A549 (cell line): ENCODE measurements around the gene RAI14. TPM values are rescaled to one million over a fixed set of nuclear protein-coding genes. Genes with fewer than 3 reads are reported as not detected.

Source experiments
- ATAC-seq, 2 experiments: fragments of 200-7000 bp in 1 of 2; fragments of >200 bp in 1 of 2; cut with Nextera tagmentation in 1 of 2; cut with Tn5 transposase in 1 of 2; 3 replicates each; pipeline versions ENCODE4 v1.8.0 to v1.9.1; 2018 to 2020; ENCODE audit warnings: mild to moderate bottlenecking in 1 of 2, moderate library complexity in 1 of 2
- CTCF ChIA-PET: fragments of 300-600 bp; sonication (Branson Sonifier 250); formaldehyde crosslinking; extraction: SDS; loops from one replicate; lab custom pipeline; 2021; ENCODE audit warnings: antibody characterized with exemption, inconsistent platforms; lab: Yijun Ruan, JAX
- POLR2A ChIA-PET: fragments of 350-600 bp; formaldehyde crosslinking; extraction: SDS; loops from one replicate; lab custom pipeline; 2021; ENCODE audit warnings: antibody characterized with exemption, inconsistent platforms; lab: Yijun Ruan, JAX
- DNase-seq, 2 experiments: peaks; one replicate each; pipeline versions ENCODE4 v3.0.0 to v3.0.0-alpha.2; 2011 to 2016; ENCODE audit warnings: low read depth in 1 of 2, low spot score in 1 of 2
- FAIRE-seq: peaks from 2 replicates; lab custom pipeline; 2011; peaks lifted over from hg19 to GRCh38; lab: Jason Lieb, UNC
- H3K27ac ChIP-seq, 2 experiments: fragments of >200 bp; sonication (Bioruptor Twin); formaldehyde crosslinking; 3 replicates each; pipeline ENCODE4 v1.5.1; 2016 to 2017
- H3K4me1 ChIP-seq: fragments of >200 bp; sonication (Bioruptor Twin); formaldehyde crosslinking; 3 replicates; pipeline ENCODE4 v1.6.1; 2016
- H3K4me2 ChIP-seq: fragments of >200 bp; sonication (Bioruptor Twin); formaldehyde crosslinking; 3 replicates; pipeline ENCODE4 v1.6.1; 2016
- H3K4me3 ChIP-seq: fragments of >200 bp; sonication (Bioruptor Twin); formaldehyde crosslinking; 3 replicates; pipeline ENCODE4 v1.5.1; 2016
- H3K9me3 ChIP-seq: fragments of >200 bp; sonication (Bioruptor Twin); formaldehyde crosslinking; 3 replicates; pipeline ENCODE4 v1.6.1; 2016
- BCL3 ChIP-seq: fragments of >200 bp; sonication (Bioruptor Twin); formaldehyde crosslinking; IDR thresholded peaks from 3 replicates; pipeline ENCODE4 v1.6.1; 2016
- BHLHE40 ChIP-seq: IDR thresholded peaks from 2 replicates; pipeline ENCODE4 v1.6.1; 2012; ENCODE audit warnings: low read depth, low read length, inconsistent platforms
- CHD2 ChIP-seq: fragments of 150-350 bp; IDR thresholded peaks from 2 replicates; pipeline ENCODE4 v1.6.1; 2014; ENCODE audit warnings: low read length; ENCODE audit not compliant: partially characterized antibody
- ESRRA ChIP-seq: fragments of 150-350 bp; IDR thresholded peaks from 2 replicates; pipeline ENCODE4 v1.6.1; 2014; ENCODE audit warnings: mild to moderate bottlenecking, low read length, borderline replicate concordance
- FOXS1 ChIP-seq: fragments of 250-450 bp; sonication (Bioruptor Pico); IDR thresholded peaks from 2 replicates; pipeline ENCODE4 v1.5.0; 2020; ENCODE audit warnings: mild to moderate bottlenecking, moderate library complexity
- HDAC2 ChIP-seq: fragments of 200-600 bp; sonication (generic); IDR thresholded peaks from 2 replicates; pipeline ENCODE4 v1.6.1; 2016
- HOXA7 ChIP-seq: fragments of 250-450 bp; sonication (Bioruptor Pico); IDR thresholded peaks from 2 replicates; pipeline ENCODE4 v1.5.0; 2020; ENCODE audit warnings: mild to moderate bottlenecking, moderate library complexity
- NPAS2 ChIP-seq: fragments of 250-450 bp; sonication (Bioruptor Pico); IDR thresholded peaks from 2 replicates; pipeline ENCODE4 v1.8.0; 2022; ENCODE audit warnings: mild to moderate bottlenecking, moderate library complexity, borderline replicate concordance
- POLR2AphosphoS2 ChIP-seq: conservative IDR thresholded peaks from 2 replicates; pipeline ENCODE4 v1.6.1; 2012; ENCODE audit warnings: low read length, improper control_type of control experiment, inconsistent platforms
- WGBS: methylation state at CpG from one replicate; pipeline ENCODE4 v1.1.6; 2017; ENCODE audit errors: missing lambda C conversion rate; 5-methylcytosine and 5-hydroxymethylcytosine counted together
- polyA plus RNA-seq, 4 experiments: library from polyadenylated mRNA; depleted of rRNA in 3 of 4; stranded (reverse); fragments of >200 nt; fragmentation: RNase III in 1 of 4; extraction: RNeasy Plus Mini Kit Qiagen cat#74134 plus additional on column Dnase treatment in 1 of 4; gene quantifications; 2 replicates in 3 of 4; 3 replicates in 1 of 4; pipeline ENCODE4 v1.2.3, GENCODE V29; 2011 to 2017
- TF ChIP-seq, protein P1 (sequence below): fragments of 450-650 bp; IDR thresholded peaks from 2 replicates; pipeline ENCODE4 v1.6.1; 2014; ENCODE audit warnings: antibody characterized with exemption
- TF ChIP-seq, protein P2 (sequence below): IDR thresholded peaks from 2 replicates; pipeline ENCODE4 v1.6.1; 2012
- TF ChIP-seq, protein P3 (sequence below): fragments of 150-350 bp; IDR thresholded peaks from 2 replicates; pipeline ENCODE4 v1.6.1; 2014; ENCODE audit warnings: low read depth, mild to moderate bottlenecking, low read length
- TF ChIP-seq, protein P4 (sequence below): fragments of >200 bp; sonication (Bioruptor Twin); formaldehyde crosslinking; IDR thresholded peaks from 3 replicates; pipeline ENCODE4 v1.5.1; 2016
- TF ChIP-seq, protein P5 (sequence below): IDR thresholded peaks from 2 replicates; pipeline ENCODE4 v1.6.1; 2012

Gene RAI14
- polyA plus RNA-seq, 2 of the 4 experiments (the other 2 are of a cell fraction), result 71.9 to 97.7 TPM

DNA sequence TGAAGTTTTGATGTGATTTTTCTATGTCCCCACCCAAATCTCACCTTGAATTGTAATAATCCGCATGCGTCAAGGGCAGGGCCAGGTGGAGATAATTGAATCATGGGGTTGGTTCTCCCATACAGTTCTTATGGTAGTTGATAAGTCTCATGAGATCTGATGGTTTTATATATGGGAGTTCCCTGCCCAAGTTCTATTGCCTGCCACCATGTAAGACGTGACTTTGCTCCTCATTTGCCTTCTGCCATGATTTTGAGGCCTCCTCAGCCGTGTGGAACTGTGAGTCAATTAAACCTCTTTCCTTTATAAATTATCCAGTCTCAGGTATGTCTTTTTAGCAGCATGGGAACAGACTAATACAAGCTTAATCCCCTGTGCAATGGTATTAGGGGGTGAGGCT, 25.5 kb upstream of the RAI14 start:
- ChIA-PET POLR2A (no interaction called here), CTCF (interaction anchor here (1.2 kb wide), 1 partner anchor 107 kb away, joined by 3 read pairs; no protein-coding TSS in a partner anchor)
- no peak for TF ChIP-seq BHLHE40
- TF ChIP-seq, protein P1, sequence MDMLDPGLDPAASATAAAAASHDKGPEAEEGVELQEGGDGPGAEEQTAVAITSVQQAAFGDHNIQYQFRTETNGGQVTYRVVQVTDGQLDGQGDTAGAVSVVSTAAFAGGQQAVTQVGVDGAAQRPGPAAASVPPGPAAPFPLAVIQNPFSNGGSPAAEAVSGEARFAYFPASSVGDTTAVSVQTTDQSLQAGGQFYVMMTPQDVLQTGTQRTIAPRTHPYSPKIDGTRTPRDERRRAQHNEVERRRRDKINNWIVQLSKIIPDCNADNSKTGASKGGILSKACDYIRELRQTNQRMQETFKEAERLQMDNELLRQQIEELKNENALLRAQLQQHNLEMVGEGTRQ, result no peak
- no peak for TF ChIP-seq CHD2
- no peak for TF ChIP-seq HOXA7
- no peak for TF ChIP-seq BCL3
- Histone ChIP-seq H3K4me1 (peaks cover 10% of the 10 kb centered on the region), H3K9me3 (no peaks in the 10 kb centered on the region), H3K4me3 (no peak overlapping the region), H3K4me2 (no peak overlapping the region), H3K27ac (no peak overlapping the region)
- 76% methylated on average over 4 of the region's 4 CpGs for WGBS
- no peak for ATAC-seq
- no peak for DNase-seq
- FAIRE-seq, result no peak

DNA sequence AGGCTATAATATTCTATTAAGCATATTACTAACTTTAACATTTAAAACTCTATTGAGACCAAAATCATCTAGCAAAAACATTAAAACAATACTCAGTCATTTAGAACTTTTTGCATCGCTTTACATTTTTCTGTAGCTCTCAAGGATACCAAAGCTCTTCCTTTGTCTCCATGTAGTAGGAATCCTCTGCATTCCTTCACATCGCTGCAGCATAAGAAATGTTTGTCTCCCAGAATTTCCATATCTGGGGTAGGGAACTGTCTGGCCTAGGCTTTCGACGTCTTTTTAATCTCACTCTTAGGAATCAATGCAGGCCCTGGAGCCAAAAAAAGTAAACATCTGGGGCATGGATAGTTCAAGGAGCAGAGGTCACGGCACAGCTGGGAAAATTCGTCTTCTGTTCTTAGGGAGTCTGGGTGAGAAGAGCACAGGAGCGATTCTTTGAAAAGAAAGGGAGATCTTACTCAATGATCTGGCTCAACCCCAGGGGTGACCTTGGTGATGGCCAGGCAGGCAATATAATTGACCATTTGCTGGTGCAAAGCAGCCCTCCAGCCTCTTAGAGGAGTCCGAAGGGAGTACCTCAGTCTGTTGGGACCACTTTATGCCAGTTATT, 23.2 kb upstream of the RAI14 start:
- no peak for DNase-seq
- WGBS, result 90% methylated on average over 8 of the region's 8 CpGs
- Histone ChIP-seq H3K9me3 (no peaks in the 10 kb centered on the region), H3K4me1 (no peaks in the 10 kb centered on the region), H3K4me3 (no peak overlapping the region), H3K4me2 (no peak overlapping the region), H3K27ac (no peak overlapping the region)
- FAIRE-seq, result no peak
- ChIA-PET CTCF (interaction anchor here (1.2 kb wide), 1 partner anchor 109 kb away, joined by 4 read pairs; no protein-coding TSS in a partner anchor), POLR2A (no interaction called here)
- TF ChIP-seq, protein P2, sequence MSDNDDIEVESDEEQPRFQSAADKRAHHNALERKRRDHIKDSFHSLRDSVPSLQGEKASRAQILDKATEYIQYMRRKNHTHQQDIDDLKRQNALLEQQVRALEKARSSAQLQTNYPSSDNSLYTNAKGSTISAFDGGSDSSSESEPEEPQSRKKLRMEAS, result no peak
- no peak for TF ChIP-seq POLR2AphosphoS2
- TF ChIP-seq, protein P1, result no peak
- no peak for TF ChIP-seq ESRRA
- TF ChIP-seq, protein P3, sequence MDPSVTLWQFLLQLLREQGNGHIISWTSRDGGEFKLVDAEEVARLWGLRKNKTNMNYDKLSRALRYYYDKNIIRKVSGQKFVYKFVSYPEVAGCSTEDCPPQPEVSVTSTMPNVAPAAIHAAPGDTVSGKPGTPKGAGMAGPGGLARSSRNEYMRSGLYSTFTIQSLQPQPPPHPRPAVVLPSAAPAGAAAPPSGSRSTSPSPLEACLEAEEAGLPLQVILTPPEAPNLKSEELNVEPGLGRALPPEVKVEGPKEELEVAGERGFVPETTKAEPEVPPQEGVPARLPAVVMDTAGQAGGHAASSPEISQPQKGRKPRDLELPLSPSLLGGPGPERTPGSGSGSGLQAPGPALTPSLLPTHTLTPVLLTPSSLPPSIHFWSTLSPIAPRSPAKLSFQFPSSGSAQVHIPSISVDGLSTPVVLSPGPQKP, result no peak
- TF ChIP-seq FOXS1 (CRISPR knock-in tag), result no peak
- no peak for TF ChIP-seq NPAS2 (CRISPR knock-in tag)
- TF ChIP-seq HDAC2, result no peak
- TF ChIP-seq BHLHE40, result no peak
- TF ChIP-seq, protein P4, sequence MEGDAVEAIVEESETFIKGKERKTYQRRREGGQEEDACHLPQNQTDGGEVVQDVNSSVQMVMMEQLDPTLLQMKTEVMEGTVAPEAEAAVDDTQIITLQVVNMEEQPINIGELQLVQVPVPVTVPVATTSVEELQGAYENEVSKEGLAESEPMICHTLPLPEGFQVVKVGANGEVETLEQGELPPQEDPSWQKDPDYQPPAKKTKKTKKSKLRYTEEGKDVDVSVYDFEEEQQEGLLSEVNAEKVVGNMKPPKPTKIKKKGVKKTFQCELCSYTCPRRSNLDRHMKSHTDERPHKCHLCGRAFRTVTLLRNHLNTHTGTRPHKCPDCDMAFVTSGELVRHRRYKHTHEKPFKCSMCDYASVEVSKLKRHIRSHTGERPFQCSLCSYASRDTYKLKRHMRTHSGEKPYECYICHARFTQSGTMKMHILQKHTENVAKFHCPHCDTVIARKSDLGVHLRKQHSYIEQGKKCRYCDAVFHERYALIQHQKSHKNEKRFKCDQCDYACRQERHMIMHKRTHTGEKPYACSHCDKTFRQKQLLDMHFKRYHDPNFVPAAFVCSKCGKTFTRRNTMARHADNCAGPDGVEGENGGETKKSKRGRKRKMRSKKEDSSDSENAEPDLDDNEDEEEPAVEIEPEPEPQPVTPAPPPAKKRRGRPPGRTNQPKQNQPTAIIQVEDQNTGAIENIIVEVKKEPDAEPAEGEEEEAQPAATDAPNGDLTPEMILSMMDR, result no peak
- TF ChIP-seq, protein P5, sequence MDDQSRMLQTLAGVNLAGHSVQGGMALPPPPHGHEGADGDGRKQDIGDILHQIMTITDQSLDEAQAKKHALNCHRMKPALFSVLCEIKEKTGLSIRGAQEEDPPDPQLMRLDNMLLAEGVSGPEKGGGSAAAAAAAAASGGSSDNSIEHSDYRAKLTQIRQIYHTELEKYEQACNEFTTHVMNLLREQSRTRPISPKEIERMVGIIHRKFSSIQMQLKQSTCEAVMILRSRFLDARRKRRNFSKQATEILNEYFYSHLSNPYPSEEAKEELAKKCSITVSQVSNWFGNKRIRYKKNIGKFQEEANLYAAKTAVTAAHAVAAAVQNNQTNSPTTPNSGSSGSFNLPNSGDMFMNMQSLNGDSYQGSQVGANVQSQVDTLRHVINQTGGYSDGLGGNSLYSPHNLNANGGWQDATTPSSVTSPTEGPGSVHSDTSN, result no peak
- TF ChIP-seq CHD2, result no peak
- ATAC-seq, result no peak
